Panc1 (cell line): ENCODE results near the gene TMEM151B. TPM values are rescaled to one million over a fixed set of nuclear protein-coding genes. Genes with fewer than 3 reads are reported as not detected.
A peak's percentile ranks its signal among the peaks of the same experiment; 100 is the strongest.

Source experiments
- ATAC-seq: fragments of 200-7000 bp; cut with Tn5 transposase; 2 replicates; pipeline ENCODE4 v1.9.1; 2020; ENCODE audit warnings: mild to moderate bottlenecking, moderate library complexity
- BruUV-seq: library from RNA; stranded (reverse); fragments of 400-500 nt; replicated peaks from 2 replicates; lab custom pipeline; 2021; lab: Mats Ljungman, UMichigan
- CTCF ChIA-PET: fragments of 300-600 bp; sonication (Branson Sonifier 250); formaldehyde crosslinking; loops from one replicate; lab custom pipeline; 2022; ENCODE audit warnings: antibody characterized with exemption; lab: Charles Lee
- POLR2A ChIA-PET: fragments of 300-600 bp; sonication (Branson Sonifier 250); formaldehyde crosslinking; loops from one replicate; lab custom pipeline; 2022; ENCODE audit warnings: antibody characterized with exemption; lab: Charles Lee
- DNase-seq: peaks from one replicate; pipeline ENCODE4 v3.0.0-alpha.2; 2010; ENCODE audit warnings: low read depth, low spot score
- H3K27ac ChIP-seq: 2 replicates; pipeline ENCODE4 v1.5.1; 2011; ENCODE audit warnings: mild to moderate bottlenecking, low read length, inconsistent platforms
- H3K27me3 ChIP-seq: fragments of 200-500 bp; sonication (Bioruptor generic); 2 replicates; pipeline ENCODE4 v1.6.0; 2014; ENCODE audit warnings: low read length, inconsistent platforms; ENCODE audit not compliant: control insufficient read depth, insufficient read depth
- H3K36me3 ChIP-seq: fragments of 200-500 bp; sonication (Bioruptor generic); 2 replicates; pipeline ENCODE4 v1.5.1; 2014; ENCODE audit warnings: inconsistent platforms, mild to moderate bottlenecking, low read length, moderate library complexity; ENCODE audit not compliant: control insufficient read depth, insufficient read depth
- H3K4me1 ChIP-seq: 2 replicates; pipeline ENCODE4 v1.5.1; 2011; ENCODE audit warnings: inconsistent platforms, mild to moderate bottlenecking, low read length, moderate library complexity; ENCODE audit not compliant: control insufficient read depth, insufficient read depth
- H3K4me3 ChIP-seq, 2 experiments: 2 replicates each; pipeline ENCODE4 v1.5.1; 2011 to 2012; ENCODE audit warnings: low read depth in 2 of 2, low read length in 2 of 2, mild to moderate bottlenecking in 2 of 2, inconsistent platforms in 1 of 2, moderate library complexity in 1 of 2
- H3K9me3 ChIP-seq: fragments of 200-500 bp; sonication (Bioruptor generic); 2 replicates; pipeline ENCODE4 v1.5.1; 2014; ENCODE audit warnings: low read depth, mild to moderate bottlenecking, inconsistent platforms, low read length, moderate library complexity; ENCODE audit not compliant: control insufficient read depth, insufficient read depth
- POLR2AphosphoS5 ChIP-seq: IDR thresholded peaks from 2 replicates; pipeline ENCODE4 v1.6.1; 2012; ENCODE audit warnings: mild to moderate bottlenecking, low read depth, low read length, moderate library complexity
- SIN3A ChIP-seq: IDR thresholded peaks from 2 replicates; pipeline ENCODE4 v1.6.1; 2012; ENCODE audit warnings: low read depth, mild to moderate bottlenecking, low read length, moderate library complexity, borderline replicate concordance; ENCODE audit not compliant: insufficient read depth
- TCF7L2 ChIP-seq: IDR thresholded peaks from 2 replicates; pipeline ENCODE4 v1.6.1; 2011; ENCODE audit warnings: mild to moderate bottlenecking, low read depth, low read length, inconsistent platforms
- in situ Hi-C: cut with HindIII; loops from 2 replicates; pipeline ENCODE4 v1.10.0; 2016; ENCODE audit warnings: low sequenced_read_pairs, low pct_unique_long_range_greater_than_20kb
- intact Hi-C: fragments of 100-400 bp; cut with micrococcal nuclease; formaldehyde crosslinking; loops from one replicate; pipeline ENCODE4 v1.10.0; 2022; ENCODE audit not compliant: unreplicated experiment
- total RNA-seq: library from RNA; stranded (reverse); gene quantifications from one replicate; pipeline ENCODE4 v1.2.1, GENCODE V29; 2021; ENCODE audit not compliant: unreplicated experiment
- TF ChIP-seq, protein P1 (sequence below), 2 experiments: IDR thresholded peaks; 2 replicates each; pipeline ENCODE4 v1.6.1; 2011 to 2012; ENCODE audit warnings: low read depth in 2 of 2, control low read depth in 1 of 2, low read length in 1 of 2, mild to moderate bottlenecking in 1 of 2, moderate library complexity in 1 of 2; ENCODE audit not compliant: insufficient read depth in 1 of 2
- TF ChIP-seq, protein P2 (sequence below): fragments of 450-650 bp; IDR thresholded peaks from 2 replicates; pipeline ENCODE4 v1.5.1; 2017; ENCODE audit warnings: mild to moderate bottlenecking

TMEM151B gene
- total RNA-seq, 1 experiment from 2014 or later, result 0.18 TPM

DNA sequence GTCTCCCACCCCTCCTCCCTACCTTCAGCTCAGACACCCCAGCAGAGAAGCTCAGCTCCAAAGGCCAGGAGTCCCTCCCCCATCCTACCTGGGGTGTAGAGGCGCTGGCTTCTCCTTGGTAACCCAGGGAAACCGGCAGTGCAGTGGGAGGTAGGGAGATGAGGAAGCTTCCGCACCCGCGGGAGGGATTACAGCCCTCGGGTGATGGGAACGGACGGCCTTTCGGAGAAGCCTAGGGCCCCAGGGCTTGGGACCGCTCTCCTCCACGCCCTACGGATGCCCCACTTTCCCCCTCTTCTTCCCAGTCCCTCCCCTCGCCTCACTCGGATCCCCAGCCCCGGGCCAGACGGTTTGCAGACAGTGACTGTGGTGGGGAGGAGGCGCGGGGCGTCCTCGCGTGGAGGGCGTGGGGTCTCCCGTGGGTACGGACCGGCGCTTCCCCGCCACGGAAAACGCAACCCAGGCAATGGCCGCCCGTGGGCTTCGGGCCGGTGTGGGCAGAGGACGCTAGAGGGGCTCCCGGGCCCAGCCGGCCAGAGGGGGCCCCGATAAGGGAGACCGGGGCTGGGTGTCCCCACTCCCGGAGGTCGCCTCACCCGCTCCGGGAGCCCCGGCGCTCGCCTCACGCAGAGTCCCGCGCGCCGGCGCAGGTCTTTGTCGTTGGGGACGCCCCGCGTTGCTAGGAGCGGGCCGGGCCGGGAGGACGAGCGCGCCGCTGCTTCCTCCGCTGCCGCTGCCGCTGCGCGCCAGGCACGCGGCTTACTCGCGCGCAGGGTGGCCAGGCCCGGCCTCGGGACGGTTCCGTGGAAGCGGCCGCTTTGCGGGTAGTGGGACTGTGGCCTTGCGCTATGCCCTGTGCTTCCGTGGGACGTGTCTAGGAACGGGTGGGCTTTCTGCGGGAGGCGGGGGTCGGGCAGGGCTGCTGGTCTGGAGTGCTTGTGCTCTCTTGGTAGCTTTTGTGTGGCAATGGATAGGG, 27.1 kb downstream of the TMEM151B start:
- no peak for TF ChIP-seq TCF7L2
- TF ChIP-seq, protein P1, sequence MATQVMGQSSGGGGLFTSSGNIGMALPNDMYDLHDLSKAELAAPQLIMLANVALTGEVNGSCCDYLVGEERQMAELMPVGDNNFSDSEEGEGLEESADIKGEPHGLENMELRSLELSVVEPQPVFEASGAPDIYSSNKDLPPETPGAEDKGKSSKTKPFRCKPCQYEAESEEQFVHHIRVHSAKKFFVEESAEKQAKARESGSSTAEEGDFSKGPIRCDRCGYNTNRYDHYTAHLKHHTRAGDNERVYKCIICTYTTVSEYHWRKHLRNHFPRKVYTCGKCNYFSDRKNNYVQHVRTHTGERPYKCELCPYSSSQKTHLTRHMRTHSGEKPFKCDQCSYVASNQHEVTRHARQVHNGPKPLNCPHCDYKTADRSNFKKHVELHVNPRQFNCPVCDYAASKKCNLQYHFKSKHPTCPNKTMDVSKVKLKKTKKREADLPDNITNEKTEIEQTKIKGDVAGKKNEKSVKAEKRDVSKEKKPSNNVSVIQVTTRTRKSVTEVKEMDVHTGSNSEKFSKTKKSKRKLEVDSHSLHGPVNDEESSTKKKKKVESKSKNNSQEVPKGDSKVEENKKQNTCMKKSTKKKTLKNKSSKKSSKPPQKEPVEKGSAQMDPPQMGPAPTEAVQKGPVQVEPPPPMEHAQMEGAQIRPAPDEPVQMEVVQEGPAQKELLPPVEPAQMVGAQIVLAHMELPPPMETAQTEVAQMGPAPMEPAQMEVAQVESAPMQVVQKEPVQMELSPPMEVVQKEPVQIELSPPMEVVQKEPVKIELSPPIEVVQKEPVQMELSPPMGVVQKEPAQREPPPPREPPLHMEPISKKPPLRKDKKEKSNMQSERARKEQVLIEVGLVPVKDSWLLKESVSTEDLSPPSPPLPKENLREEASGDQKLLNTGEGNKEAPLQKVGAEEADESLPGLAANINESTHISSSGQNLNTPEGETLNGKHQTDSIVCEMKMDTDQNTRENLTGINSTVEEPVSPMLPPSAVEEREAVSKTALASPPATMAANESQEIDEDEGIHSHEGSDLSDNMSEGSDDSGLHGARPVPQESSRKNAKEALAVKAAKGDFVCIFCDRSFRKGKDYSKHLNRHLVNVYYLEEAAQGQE (IDR thresholded peaks at IDR 0.05; ENCODE audit: insufficient read depth in 1 of 2, low read depth in 2 of 2, low read length in 1 of 2), result no peak
- TF ChIP-seq SIN3A, result no peak
- no peak for TF ChIP-seq POLR2AphosphoS5
- TF ChIP-seq, protein P2, sequence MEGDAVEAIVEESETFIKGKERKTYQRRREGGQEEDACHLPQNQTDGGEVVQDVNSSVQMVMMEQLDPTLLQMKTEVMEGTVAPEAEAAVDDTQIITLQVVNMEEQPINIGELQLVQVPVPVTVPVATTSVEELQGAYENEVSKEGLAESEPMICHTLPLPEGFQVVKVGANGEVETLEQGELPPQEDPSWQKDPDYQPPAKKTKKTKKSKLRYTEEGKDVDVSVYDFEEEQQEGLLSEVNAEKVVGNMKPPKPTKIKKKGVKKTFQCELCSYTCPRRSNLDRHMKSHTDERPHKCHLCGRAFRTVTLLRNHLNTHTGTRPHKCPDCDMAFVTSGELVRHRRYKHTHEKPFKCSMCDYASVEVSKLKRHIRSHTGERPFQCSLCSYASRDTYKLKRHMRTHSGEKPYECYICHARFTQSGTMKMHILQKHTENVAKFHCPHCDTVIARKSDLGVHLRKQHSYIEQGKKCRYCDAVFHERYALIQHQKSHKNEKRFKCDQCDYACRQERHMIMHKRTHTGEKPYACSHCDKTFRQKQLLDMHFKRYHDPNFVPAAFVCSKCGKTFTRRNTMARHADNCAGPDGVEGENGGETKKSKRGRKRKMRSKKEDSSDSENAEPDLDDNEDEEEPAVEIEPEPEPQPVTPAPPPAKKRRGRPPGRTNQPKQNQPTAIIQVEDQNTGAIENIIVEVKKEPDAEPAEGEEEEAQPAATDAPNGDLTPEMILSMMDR, result no peak
- in situ Hi-C loops, result no loop called here
- ATAC-seq, result peak; percentile 80
- no peak overlapping the region for H3K27ac ChIP-seq
- ChIA-PET CTCF (no interaction called here), POLR2A (interaction anchor here (0.6 kb wide), 1 partner anchor 15 kb away, joined by 4 read pairs; no protein-coding TSS in a partner anchor)
- H3K36me3 ChIP-seq, result no peaks in the 10 kb centered on the region
- intact Hi-C loops, result no loop called here
- DNase-seq, result no peak
- H3K9me3 ChIP-seq, result no peaks in the 10 kb centered on the region
- H3K4me3 ChIP-seq, result peak overlapping the region; percentile 42 to 43
- peaks cover 15% of the 10 kb centered on the region for H3K27me3 ChIP-seq
- H3K4me1 ChIP-seq, result peaks cover 8% of the 10 kb centered on the region; the same call in 1 of the 2 replicates
- BruUV-seq, result no TSS peak

DNA sequence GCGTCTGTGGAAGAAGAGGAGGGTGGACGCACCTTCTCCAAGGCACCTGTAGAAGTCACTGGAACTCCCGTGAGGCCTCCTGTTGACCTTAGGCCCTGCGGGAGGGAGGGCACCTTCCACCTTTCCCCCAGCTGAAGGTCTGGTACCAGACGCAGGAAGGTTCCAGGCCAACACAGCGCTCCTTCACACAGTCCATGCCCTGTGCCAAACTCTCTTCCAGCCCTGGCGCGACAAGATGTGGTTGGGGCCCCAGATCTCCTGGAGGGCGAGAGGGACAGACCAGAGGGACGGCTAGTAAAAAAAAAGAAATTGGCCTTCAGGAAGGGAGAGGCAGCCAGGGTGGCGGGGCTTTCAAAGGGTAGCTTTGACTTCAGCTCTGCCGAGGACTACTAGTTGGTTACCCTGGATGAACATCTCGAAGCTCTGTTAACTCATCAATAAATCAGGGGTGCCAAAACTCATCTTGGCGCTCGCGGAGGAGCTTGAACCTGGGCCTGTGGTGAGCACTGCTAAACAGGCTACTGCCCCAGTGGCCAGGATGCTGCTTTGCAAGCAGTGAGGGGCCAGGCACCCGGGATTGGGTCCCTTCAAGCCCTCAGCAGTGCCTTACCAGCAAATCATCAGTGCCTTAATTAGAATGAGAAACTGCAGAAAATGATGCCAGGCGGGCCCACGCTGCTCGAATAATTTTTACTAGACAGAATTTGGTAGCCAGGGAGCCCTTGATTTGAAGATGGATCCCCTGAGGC, 28.0 kb downstream of the TMEM151B start:
- Histone ChIP-seq H3K4me1 (peaks cover 8% of the 10 kb centered on the region; the same call in 1 of the 2 replicates), H3K27ac (no peak overlapping the region), H3K9me3 (no peaks in the 10 kb centered on the region), H3K36me3 (no peaks in the 10 kb centered on the region), H3K4me3 (peak overlapping the region; percentile 42 to 43; a peak in 3 of 4 replicates), H3K27me3 (peaks cover 15% of the 10 kb centered on the region)
- TF ChIP-seq POLR2AphosphoS5 (peak; percentile 58; the same call in 1 of the 2 replicates), SIN3A (no peak)
- ChIA-PET CTCF (interaction anchor here (0.5 to 1.1 kb wide), 2 partner anchors 30 to 1792 kb away, joined by 4 read pairs; no protein-coding TSS in a partner anchor), POLR2A (no interaction called here)
- intact Hi-C loops (no loop called here), in situ Hi-C loops (no loop called here)
- DNase-seq (no peak), ATAC-seq (peak; percentile 49)
- BruUV-seq, result no TSS peak
